Measurements from ENCODE around the gene PLAC1. TPM values are rescaled to one million over a fixed set of nuclear protein-coding genes. Genes with fewer than 3 reads are reported as not detected.

PLAC1 gene
- total and polyA plus RNA-seq, 2 of the 4 experiments (the other 2 are of a cell fraction), result 0.36 to 0.74 TPM

GRCh38 chrX:134530845-134531244 is 127.4 kb downstream of the PLAC1 start:
- in situ Hi-C loops (cut with MboI; ENCODE audit: low sequenced_read_pairs) (no loop called here), dilution Hi-C loops (cut with HindIII; ENCODE audit: low sequenced_read_pairs, unreplicated experiment) (no loop called here), intact Hi-C loops (cut with micrococcal nuclease) (no loop called here)
- no peak for TF ChIP-seq SMC3 (IDR thresholded peaks at IDR 0.05; ENCODE audit: low read depth, low read length)
- no peak for TF ChIP-seq CEBPB (IDR thresholded peaks at IDR 0.05; ENCODE audit: low read depth, low read length)
- no peak for TF ChIP-seq FOS (IDR thresholded peaks at IDR 0.05; ENCODE audit: low read depth, low read length)
- TF ChIP-seq CHD1 (IDR thresholded peaks at IDR 0.05; ENCODE audit: low read depth, low read length), result no peak
- no peak for TF ChIP-seq USF2 (IDR thresholded peaks at IDR 0.05; ENCODE audit: low read depth, low read length)
- no peak for TF ChIP-seq MAZ (IDR thresholded peaks at IDR 0.05; ENCODE audit: borderline replicate concordance, low read depth, low read length)
- no peak for TF ChIP-seq NFE2L2 (IDR thresholded peaks at IDR 0.05; ENCODE audit: low read depth, low read length)
- no peak for TF ChIP-seq CTCF (conservative IDR thresholded peaks at IDR 0.05; ENCODE audit: low read depth, low read length)
- Histone ChIP-seq H2AFZ (replicated peaks; ENCODE audit: low read length, poor library complexity) (no peak overlapping the region), H3K9me1 (ENCODE audit: insufficient read depth, low read length) (peaks cover 3% of the 10 kb centered on the region), H2BK5ac (ENCODE audit: low read depth, low read length, poor library complexity, severe bottlenecking) (no peak overlapping the region), H3K79me1 (ENCODE audit: low read depth in 1 of 2, low read length in 2 of 2) (no peaks in the 10 kb centered on the region), H2AK9ac (replicated peaks; ENCODE audit: low read depth, low read length, poor library complexity) (no peak overlapping the region), H3K4ac (ENCODE audit: low read depth, low read length) (no peak overlapping the region), H2BK20ac (ENCODE audit: low read depth, low read length) (no peak overlapping the region), H4K8ac (ENCODE audit: low read depth in 2 of 2, low read length in 2 of 2) (no peak overlapping the region), H3K27ac (ENCODE audit: insufficient read depth, low read length) (no peak overlapping the region), H2BK120ac (ENCODE audit: low read depth, low read length) (no peak overlapping the region), H4K20me1 (ENCODE audit: insufficient read depth, low read length) (no peaks in the 10 kb centered on the region), H3K4me3 (ENCODE audit: insufficient read depth, low read depth, low read length) (no peak overlapping the region), H3K4me2 (ENCODE audit: low read depth, low read length) (no peak overlapping the region), H4K5ac (ENCODE audit: low read depth, low read length) (no peak overlapping the region), H3K14ac (replicated peaks; ENCODE audit: low read depth, low read length) (no peak overlapping the region), H2AK5ac (ENCODE audit: low read depth, low read length) (no peak overlapping the region), H3K4me1 (ENCODE audit: control insufficient read depth, insufficient read depth, low read length) (peaks cover 2% of the 10 kb centered on the region), H4K91ac (ENCODE audit: insufficient read depth, low read depth, low read length) (no peak overlapping the region), H2BK15ac (ENCODE audit: low read depth, low read length) (no peak overlapping the region), H3K9ac (ENCODE audit: low read depth, low read length) (no peak overlapping the region), H3K36me3 (ENCODE audit: control insufficient read depth, insufficient read depth, low read length) (no peaks in the 10 kb centered on the region), H3K18ac (ENCODE audit: low read depth, low read length) (no peak overlapping the region), H3K9me3 (ENCODE audit: control insufficient read depth, insufficient read depth, low read length) (no peaks in the 10 kb centered on the region), H3K27me3 (ENCODE audit: control insufficient read depth, insufficient read depth, low read length) (no peaks in the 10 kb centered on the region), H3K56ac (ENCODE audit: extremely low read depth, insufficient read depth, low read length) (no peak overlapping the region), H3K23ac (ENCODE audit: low read depth, low read length) (no peak overlapping the region)
- POLR2A ChIA-PET (ENCODE audit: unreplicated experiment), result no interaction called here
- CTCF ChIA-PET, result no interaction called here
- ATAC-seq (ENCODE audit: low read depth) (no peak), DNase-seq (no peak)
- 83% methylated on average over 1 of the region's 7 CpGs; no CpG with 5 or more reads in 1 of the 2 experiments for WGBS, 2 experiments (ENCODE audit: extremely low coverage in 2 of 2, insufficient read length in 1 of 2)
- no TSS peak for BruUV-seq (replicated peaks)

Data from IMR-90 (cell line).